A673 (cell line): ENCODE results near the gene ECEL1.
"Not testable (repeated sequence)": the region's sequence is repeated elsewhere in the genome, so short reads cannot be mapped to it uniquely, and the experiment has no call there.

ENCODE experiments used
- EZH2 ChIP-seq: fragments of 200-600 bp; sonication (generic); IDR thresholded peaks from 2 replicates; pipeline ENCODE4 v1.6.1; 2017; ENCODE audit warnings: borderline replicate concordance, low read depth, mild to moderate bottlenecking, mixed read lengths, antibody characterized with exemption, low read length; ENCODE audit not compliant: poor library complexity, severe bottlenecking
- TF ChIP-seq, protein P1 (sequence below): fragments of 300-800, 200-600 bp; sonication (generic); conservative IDR thresholded peaks from 2 replicates; pipeline ENCODE4 v1.5.1; 2017; ENCODE audit warnings: low read depth, mild to moderate bottlenecking, antibody characterized with exemption, low read length, moderate library complexity, mixed read lengths

DNA sequence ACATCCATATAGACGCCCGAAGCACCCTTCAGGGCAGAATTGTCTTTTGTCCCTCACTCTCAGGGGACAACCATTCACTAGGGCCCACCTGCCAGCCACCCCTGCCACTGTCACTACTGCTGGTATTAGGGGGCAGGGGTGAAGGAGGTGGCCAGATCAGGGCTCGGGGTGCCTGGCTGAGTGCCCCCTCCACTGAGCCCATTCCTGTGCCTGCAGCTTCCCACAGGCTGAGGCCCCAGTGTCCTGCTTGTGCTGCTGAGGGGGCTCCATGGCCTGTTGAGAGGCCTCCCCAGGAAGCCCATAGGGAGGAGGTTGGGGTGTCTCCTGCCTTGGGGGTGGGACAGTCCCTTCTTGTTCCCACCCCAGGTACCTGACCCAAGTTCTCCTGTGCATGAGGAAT, 36.0 kb downstream of the ECEL1 start:
- not testable (repeated sequence) for TF ChIP-seq EZH2
- TF ChIP-seq, protein P1, sequence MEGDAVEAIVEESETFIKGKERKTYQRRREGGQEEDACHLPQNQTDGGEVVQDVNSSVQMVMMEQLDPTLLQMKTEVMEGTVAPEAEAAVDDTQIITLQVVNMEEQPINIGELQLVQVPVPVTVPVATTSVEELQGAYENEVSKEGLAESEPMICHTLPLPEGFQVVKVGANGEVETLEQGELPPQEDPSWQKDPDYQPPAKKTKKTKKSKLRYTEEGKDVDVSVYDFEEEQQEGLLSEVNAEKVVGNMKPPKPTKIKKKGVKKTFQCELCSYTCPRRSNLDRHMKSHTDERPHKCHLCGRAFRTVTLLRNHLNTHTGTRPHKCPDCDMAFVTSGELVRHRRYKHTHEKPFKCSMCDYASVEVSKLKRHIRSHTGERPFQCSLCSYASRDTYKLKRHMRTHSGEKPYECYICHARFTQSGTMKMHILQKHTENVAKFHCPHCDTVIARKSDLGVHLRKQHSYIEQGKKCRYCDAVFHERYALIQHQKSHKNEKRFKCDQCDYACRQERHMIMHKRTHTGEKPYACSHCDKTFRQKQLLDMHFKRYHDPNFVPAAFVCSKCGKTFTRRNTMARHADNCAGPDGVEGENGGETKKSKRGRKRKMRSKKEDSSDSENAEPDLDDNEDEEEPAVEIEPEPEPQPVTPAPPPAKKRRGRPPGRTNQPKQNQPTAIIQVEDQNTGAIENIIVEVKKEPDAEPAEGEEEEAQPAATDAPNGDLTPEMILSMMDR = not testable (repeated sequence)
